SU-DHL-6 (cell line): ENCODE results near the gene BEAN1.
"Not testable (repeated sequence)": the region's sequence is repeated elsewhere in the genome, so short reads cannot be mapped to it uniquely, and the experiment has no call there.

Source experiments
- CTCF ChIP-seq: fragments of 200-600 bp; sonication (generic); IDR thresholded peaks from one replicate; pipeline ENCODE4 v1.5.1; 2017; ENCODE audit warnings: antibody characterized with exemption, mild to moderate bottlenecking, low read length, moderate library complexity; ENCODE audit not compliant: insufficient read depth, poor library complexity, severe bottlenecking
- EZH2phosphoT487 ChIP-seq: fragments of 200-600 bp; sonication (generic), shearing (Covaris generic); conservative IDR thresholded peaks from 2 replicates; pipeline ENCODE4 v1.6.1; 2018; ENCODE audit warnings: mild to moderate bottlenecking, antibody characterized with exemption, low read length, moderate library complexity, mixed read lengths

- not testable (repeated sequence) for TF ChIP-seq CTCF, EZH2phosphoT487
Measured at GRCh38 chr16:66501563-66501962, 74.5 kb downstream of the BEAN1 start.
